GM19238 (cell line): ENCODE results near the gene XKR7.

ENCODE experiments used
- DNase-seq: peaks from one replicate; pipeline ENCODE4 v3.0.0; 2011; ENCODE audit warnings: low spot score; ENCODE audit not compliant: insufficient read length

Gene XKR7

GRCh38 chr20:31975874-31976273, 7.9 kb downstream of the XKR7 start:
- no peak for DNase-seq

- no peak for DNase-seq
Observed at GRCh38 chr20:31977080-31977479, 9.1 kb downstream of the XKR7 start.

GRCh38 chr20:31979713-31980426, 11.9 kb downstream of the XKR7 start:
- no peak for DNase-seq

GRCh38 chr20:31981784-31982183, 13.8 kb downstream of the XKR7 start:
- no peak for DNase-seq

- no peak for DNase-seq
Observed at GRCh38 chr20:31984981-31985471, 17.1 kb downstream of the XKR7 start.

GRCh38 chr20:31987744-31988143, 19.8 kb downstream of the XKR7 start:
- no peak for DNase-seq

- DNase-seq, result no peak
Observed at GRCh38 chr20:31988430-31989015, 20.6 kb downstream of the XKR7 start.

- no peak for DNase-seq
Observed at GRCh38 chr20:31989030-31989645, 21.2 kb downstream of the XKR7 start.

- no peak for DNase-seq
Observed at GRCh38 chr20:31990641-31991338, 22.8 kb downstream of the XKR7 start.

- DNase-seq, result no peak
Observed at GRCh38 chr20:31991339-31991705, 23.4 kb downstream of the XKR7 start.

- no peak for DNase-seq
Observed at GRCh38 chr20:31992086-31992485, 24.1 kb downstream of the XKR7 start.

- no peak for DNase-seq
Observed at GRCh38 chr20:31996996-31997395, 29.0 kb downstream of the XKR7 start.

- no peak for DNase-seq
Observed at GRCh38 chr20:31998246-31998645, 30.3 kb downstream of the XKR7 start.

- no peak for DNase-seq
Observed at GRCh38 chr20:32003325-32003724, 35.4 kb downstream of the XKR7 start.

GRCh38 chr20:32004963-32005362, 37.0 kb downstream of the XKR7 start:
- DNase-seq, result no peak

- DNase-seq, result no peak
Observed at GRCh38 chr20:32006053-32006452, 38.1 kb downstream of the XKR7 start.

- no peak for DNase-seq
Observed at GRCh38 chr20:32006841-32007786, 39.2 kb downstream of the XKR7 start.

GRCh38 chr20:32007787-32008616, 40.1 kb downstream of the XKR7 start:
- no peak for DNase-seq

- no peak for DNase-seq
Observed at GRCh38 chr20:32009564-32009963, 41.6 kb downstream of the XKR7 start.

- DNase-seq, result no peak
Observed at GRCh38 chr20:32010101-32010500, 42.1 kb downstream of the XKR7 start, which contains the start of gene CCM2L. CCM2L (plus strand) TSS chr20:32010438; CDS start chr20:32010455, 17 bp downstream.
